Transverse colon (tissue), 4 donors: ENCODE data around the gene KAZALD1.

Experiments
- CTCF ChIP-seq, 5 experiments: fragments of 200-600 bp in 3 of 5; fragments of 450-650 bp in 2 of 5; sonication (generic) in 3 of 5; IDR thresholded peaks; 1 replicate in 2 of 5; 2 replicates in 3 of 5; pipeline ENCODE4 v1.5.1; 2016 to 2017; ENCODE audit warnings: antibody characterized with exemption in 5 of 5, inconsistent platforms in 3 of 5, mild to moderate bottlenecking in 2 of 5, moderate library complexity in 1 of 5
- EP300 ChIP-seq: sonication (generic); formaldehyde crosslinking; IDR thresholded peaks from one replicate; pipeline ENCODE4 v1.6.1; 2017; ENCODE audit warnings: antibody characterized with exemption, low read depth
- POLR2A ChIP-seq: fragments of 450-650 bp; IDR thresholded peaks from one replicate; pipeline ENCODE4 v1.6.1; 2016; ENCODE audit warnings: antibody characterized with exemption, mild to moderate bottlenecking, moderate library complexity
- POLR2AphosphoS5 ChIP-seq, 3 donors: sonication (generic); formaldehyde crosslinking; IDR thresholded peaks; one replicate each; pipeline ENCODE4 v1.6.1; 2016; ENCODE audit warnings: antibody characterized with exemption in 3 of 3

GRCh38 chr10:101070098-101070497, 8.3 kb downstream of the KAZALD1 start:
- TF ChIP-seq CTCF (IDR thresholded peaks at IDR 0.05) (no peak), POLR2AphosphoS5 (IDR thresholded peaks at IDR 0.05) (peak in 1 of 3 donors; percentile 19), POLR2A (peak; percentile 13), EP300 (no peak)
